Activated CD8-positive, alpha-beta T cell treated with anti-CD3 and anti-CD28 coated beads for 36 hours (primary cell): ENCODE results near the gene DNAJA1. TPM values are rescaled to one million over a fixed set of nuclear protein-coding genes. Genes with fewer than 3 reads are reported as not detected.
A peak's percentile ranks its signal among the peaks of the same experiment; 100 is the strongest.

Experiments
- ATAC-seq: fragments of 200-7000 bp; cut with Tn5 transposase; one replicate; pipeline ENCODE4 v1.10.0; 2021; ENCODE audit warnings: mild to moderate bottlenecking, moderate library complexity
- CTCF ChIA-PET: fragments of 350-600 bp; sonication (Branson Sonifier 250); formaldehyde crosslinking; loops from one replicate; lab custom pipeline; 2021; ENCODE audit warnings: antibody characterized with exemption; lab: Charles Lee
- POLR2A ChIA-PET: fragments of 350-600 bp; sonication (Branson Sonifier 250); formaldehyde crosslinking; loops from one replicate; lab custom pipeline; 2021; ENCODE audit warnings: antibody characterized with exemption; lab: Charles Lee
- DNase-seq: peaks from one replicate; pipeline ENCODE4 v3.0.0-alpha.2; 2020
- H3K27ac Mint-ChIP-seq: one replicate; pipeline ENCODE4 v1.8.0; 2021; ENCODE audit warnings: mild to moderate bottlenecking, mixed read lengths
- H3K27me3 Mint-ChIP-seq: one replicate; pipeline ENCODE4 v1.8.0; 2021; ENCODE audit warnings: mixed read lengths
- H3K36me3 Mint-ChIP-seq: one replicate; pipeline ENCODE4 v1.8.0; 2021; ENCODE audit warnings: low read depth, mixed read lengths
- H3K4me1 Mint-ChIP-seq: one replicate; pipeline ENCODE4 v1.8.0; 2021; ENCODE audit warnings: low read depth, mixed read lengths
- H3K4me3 Mint-ChIP-seq: one replicate; pipeline ENCODE4 v1.8.0; 2021; ENCODE audit warnings: mild to moderate bottlenecking, moderate library complexity, mixed read lengths
- H3K9me3 Mint-ChIP-seq: one replicate; pipeline ENCODE4 v1.8.0; 2021; ENCODE audit warnings: mixed read lengths
- intact Hi-C: fragments of 100-400 bp; cut with micrococcal nuclease; formaldehyde crosslinking; loops from one replicate; pipeline ENCODE4 v1.10.0; 2022
- total RNA-seq, 2 experiments: library from RNA; stranded (reverse); gene quantifications; one replicate each; pipeline ENCODE4 v1.2.3, GENCODE V29; 2021
- TF ChIP-seq, protein P1 (sequence below): fragments of 200-600 bp; IDR thresholded peaks from one replicate; pipeline ENCODE4 v1.8.0; 2022; ENCODE audit warnings: antibody characterized with exemption, mild to moderate bottlenecking

The DNAJA1 gene
- total RNA-seq, 2 experiments from 2014 or later, result 139 to 143 TPM

DNA sequence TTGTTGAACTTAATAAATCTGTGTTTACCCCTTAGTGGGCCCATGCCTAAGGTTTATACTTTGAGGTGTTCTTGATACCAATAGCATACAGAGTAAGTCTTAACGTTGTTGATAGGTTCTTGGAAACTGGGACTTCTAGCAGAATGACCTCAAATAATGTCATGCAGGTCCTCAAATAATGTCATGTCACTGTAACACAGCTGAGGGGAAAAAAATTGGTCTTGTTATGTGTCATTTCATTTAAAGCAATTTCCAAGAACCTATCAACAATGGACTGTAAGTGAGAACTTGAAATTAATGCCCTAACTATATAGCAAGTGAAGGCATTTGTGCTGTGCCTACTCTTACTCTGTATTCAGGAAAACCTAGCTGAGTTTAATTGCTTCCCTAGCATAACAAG lies 7.2 kb downstream of the DNAJA1 start:
- Mint-ChIP-seq H3K4me1 (peaks cover 55% of the 10 kb centered on the region), H3K4me3 (no peak overlapping the region), H3K9me3 (no peaks in the 10 kb centered on the region), H3K36me3 (peaks cover 77% of the 10 kb centered on the region), H3K27me3 (no peaks in the 10 kb centered on the region), H3K27ac (peak overlapping the region; percentile 75)
- ChIA-PET POLR2A (no interaction called here), CTCF (no interaction called here)
- TF ChIP-seq, protein P1, sequence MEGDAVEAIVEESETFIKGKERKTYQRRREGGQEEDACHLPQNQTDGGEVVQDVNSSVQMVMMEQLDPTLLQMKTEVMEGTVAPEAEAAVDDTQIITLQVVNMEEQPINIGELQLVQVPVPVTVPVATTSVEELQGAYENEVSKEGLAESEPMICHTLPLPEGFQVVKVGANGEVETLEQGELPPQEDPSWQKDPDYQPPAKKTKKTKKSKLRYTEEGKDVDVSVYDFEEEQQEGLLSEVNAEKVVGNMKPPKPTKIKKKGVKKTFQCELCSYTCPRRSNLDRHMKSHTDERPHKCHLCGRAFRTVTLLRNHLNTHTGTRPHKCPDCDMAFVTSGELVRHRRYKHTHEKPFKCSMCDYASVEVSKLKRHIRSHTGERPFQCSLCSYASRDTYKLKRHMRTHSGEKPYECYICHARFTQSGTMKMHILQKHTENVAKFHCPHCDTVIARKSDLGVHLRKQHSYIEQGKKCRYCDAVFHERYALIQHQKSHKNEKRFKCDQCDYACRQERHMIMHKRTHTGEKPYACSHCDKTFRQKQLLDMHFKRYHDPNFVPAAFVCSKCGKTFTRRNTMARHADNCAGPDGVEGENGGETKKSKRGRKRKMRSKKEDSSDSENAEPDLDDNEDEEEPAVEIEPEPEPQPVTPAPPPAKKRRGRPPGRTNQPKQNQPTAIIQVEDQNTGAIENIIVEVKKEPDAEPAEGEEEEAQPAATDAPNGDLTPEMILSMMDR, result no peak
- DNase-seq, result no peak
- intact Hi-C loops, result no loop called here
- peak; percentile 19 for ATAC-seq

- intact Hi-C loops, result no loop called here
- no peak for DNase-seq
- ChIA-PET POLR2A (no interaction called here), CTCF (no interaction called here)
- Mint-ChIP-seq H3K36me3 (peaks cover 77% of the 10 kb centered on the region), H3K9me3 (no peaks in the 10 kb centered on the region), H3K27ac (peak overlapping the region; percentile 75), H3K4me3 (no peak overlapping the region), H3K4me1 (peaks cover 52% of the 10 kb centered on the region), H3K27me3 (no peaks in the 10 kb centered on the region)
- TF ChIP-seq, protein P1, result no peak
- no peak for ATAC-seq
These were observed 7.8 kb downstream of the DNAJA1 start for GRCh38 chr9:33032865-33033264.

DNA sequence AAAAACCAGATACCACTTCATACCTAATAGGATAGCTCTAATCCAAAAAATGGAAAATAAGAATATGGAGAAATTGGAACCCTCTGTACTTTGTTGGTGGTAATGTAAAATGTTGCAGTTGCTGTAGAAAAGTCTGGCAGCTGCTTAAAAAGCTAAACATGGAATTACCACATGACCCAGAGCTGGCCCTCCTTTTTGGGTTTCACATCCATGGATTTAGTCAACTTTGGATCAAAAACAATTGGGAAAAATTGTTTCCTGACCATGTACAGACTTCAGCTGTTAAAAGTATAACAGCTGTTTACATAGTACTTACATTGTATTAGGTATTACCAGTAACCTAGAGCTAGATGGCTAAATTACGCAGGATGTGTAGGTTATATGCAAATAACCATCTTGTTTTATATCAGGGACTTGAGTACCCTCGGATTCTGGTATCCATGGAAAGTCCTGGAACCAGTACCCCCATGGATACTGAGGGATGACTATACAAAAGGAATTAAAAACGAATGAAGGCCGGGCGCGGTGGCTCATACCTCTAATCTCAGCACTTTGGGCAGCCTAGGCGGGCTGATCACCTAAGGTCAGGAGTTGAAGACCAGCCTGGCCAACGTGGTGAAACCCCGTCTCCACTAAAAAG lies 15.8 kb downstream of the DNAJA1 start:
- Mint-ChIP-seq H3K9me3 (no peaks in the 10 kb centered on the region), H3K27ac (no peak overlapping the region), H3K4me3 (no peak overlapping the region), H3K27me3 (no peaks in the 10 kb centered on the region), H3K36me3 (peaks cover 44% of the 10 kb centered on the region), H3K4me1 (peaks cover 21% of the 10 kb centered on the region)
- DNase-seq (no peak), ATAC-seq (no peak)
- intact Hi-C loops, result no loop called here
- CTCF ChIA-PET, result no interaction called here
- TF ChIP-seq, protein P1, result no peak
- POLR2A ChIA-PET, result interaction anchor here (1.4 to 9.5 kb wide), 2 partner anchors 14 to 249 kb away, joined by 4 to 127 read pairs; partner anchors contain the start of genes DNAJA1 and NFX1

GRCh38 chr9:33041432-33042188 lies 16.5 kb downstream of the DNAJA1 start:
- no peaks in the 10 kb centered on the region for H3K9me3 Mint-ChIP-seq
- H3K27ac Mint-ChIP-seq, result no peak overlapping the region
- H3K4me1 Mint-ChIP-seq, result peaks cover 17% of the 10 kb centered on the region
- TF ChIP-seq, protein P1, result no peak
- intact Hi-C loops, result no loop called here
- peaks cover 42% of the 10 kb centered on the region for H3K36me3 Mint-ChIP-seq
- no peak for ATAC-seq
- no peaks in the 10 kb centered on the region for H3K27me3 Mint-ChIP-seq
- DNase-seq, result no peak
- CTCF ChIA-PET, result no interaction called here
- no peak overlapping the region for H3K4me3 Mint-ChIP-seq
- POLR2A ChIA-PET, result interaction anchor here (0.9 to 9.5 kb wide), 2 partner anchors 15 to 28 kb away, joined by 3 to 127 read pairs; partner anchors contain the start of gene DNAJA1

- DNase-seq (no peak), ATAC-seq (no peak)
- CTCF ChIA-PET, result no interaction called here
- no peaks in the 10 kb centered on the region for H3K9me3 Mint-ChIP-seq
- H3K27ac Mint-ChIP-seq, result no peak overlapping the region
- H3K4me3 Mint-ChIP-seq, result no peak overlapping the region
- H3K27me3 Mint-ChIP-seq, result no peaks in the 10 kb centered on the region
- TF ChIP-seq, protein P1, result no peak
- H3K4me1 Mint-ChIP-seq, result peaks cover 15% of the 10 kb centered on the region
- peaks cover 40% of the 10 kb centered on the region for H3K36me3 Mint-ChIP-seq
- POLR2A ChIA-PET, result interaction anchor here (0.9 to 9.5 kb wide), 2 partner anchors 15 to 29 kb away, joined by 3 to 127 read pairs; partner anchors contain the start of gene DNAJA1
- intact Hi-C loops, result no loop called here
These were observed 17.4 kb downstream of the DNAJA1 start for GRCh38 chr9:33042473-33042872.
